Stimulated activated CD4-positive, alpha-beta T cell treated with anti-CD3 and anti-CD28 coated beads, Interleukin-4, amount 100 ng/mL, for 24 hours (primary cell): ENCODE measurements around the gene SMARCD2.
"Not testable (repeated sequence)": the region's sequence is repeated elsewhere in the genome, so short reads cannot be mapped to it uniquely, and the experiment has no call there.

Experiments used
- DNase-seq: peaks from one replicate; pipeline ENCODE4 v3.0.0-alpha.2; 2020

Gene SMARCD2

GRCh38 chr17:63842540-63843386 is at the start of gene SMARCD2:
SMARCD2 (minus strand) TSS chr17:63842685; CDS start chr17:63842674, 11 bp downstream.
- peak; percentile 98 for DNase-seq

DNA sequence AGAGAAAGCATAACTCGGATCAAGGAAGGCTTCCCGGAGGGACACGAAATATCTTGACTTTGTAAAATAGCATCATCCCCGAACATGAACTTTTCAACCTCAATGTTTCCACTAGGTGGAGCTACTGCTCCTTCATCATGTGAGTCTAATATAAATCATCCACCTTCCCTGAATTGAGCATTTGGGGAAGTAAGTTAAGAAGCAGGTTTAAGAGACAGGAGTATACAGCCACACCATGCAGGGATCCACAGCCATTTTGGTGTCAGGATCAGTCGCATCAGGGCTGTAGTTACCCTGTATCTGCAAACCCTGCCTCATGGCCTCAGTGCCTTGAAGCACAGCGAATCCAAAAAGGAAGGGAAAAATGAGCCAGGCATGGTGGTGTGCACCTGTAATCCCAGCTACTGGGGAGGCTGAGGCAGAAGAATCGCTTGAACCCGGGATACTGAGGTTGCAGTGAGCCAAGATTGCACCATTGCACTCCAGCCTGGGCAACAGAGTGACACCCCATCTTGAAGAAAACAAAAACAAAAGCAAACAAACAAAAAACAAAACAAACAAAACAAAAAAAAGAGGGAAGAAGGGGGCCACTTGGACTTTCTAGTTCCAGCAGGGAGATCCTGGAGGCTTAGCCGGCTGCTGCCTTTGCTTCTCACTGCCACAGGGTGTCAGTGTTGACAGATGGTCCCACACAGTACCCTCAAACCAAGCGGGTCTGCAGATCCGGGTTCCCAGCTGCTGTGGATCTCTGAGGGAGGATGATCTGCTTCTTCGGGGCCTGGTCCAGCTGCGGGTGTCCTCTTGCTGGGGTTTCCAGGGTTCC is 46.8 kb upstream of the SMARCD2 start:
- peak; percentile 23 for DNase-seq

GRCh38 chr17:63885119-63885518 is 42.6 kb upstream of the SMARCD2 start:
- not testable (repeated sequence) for DNase-seq

DNA sequence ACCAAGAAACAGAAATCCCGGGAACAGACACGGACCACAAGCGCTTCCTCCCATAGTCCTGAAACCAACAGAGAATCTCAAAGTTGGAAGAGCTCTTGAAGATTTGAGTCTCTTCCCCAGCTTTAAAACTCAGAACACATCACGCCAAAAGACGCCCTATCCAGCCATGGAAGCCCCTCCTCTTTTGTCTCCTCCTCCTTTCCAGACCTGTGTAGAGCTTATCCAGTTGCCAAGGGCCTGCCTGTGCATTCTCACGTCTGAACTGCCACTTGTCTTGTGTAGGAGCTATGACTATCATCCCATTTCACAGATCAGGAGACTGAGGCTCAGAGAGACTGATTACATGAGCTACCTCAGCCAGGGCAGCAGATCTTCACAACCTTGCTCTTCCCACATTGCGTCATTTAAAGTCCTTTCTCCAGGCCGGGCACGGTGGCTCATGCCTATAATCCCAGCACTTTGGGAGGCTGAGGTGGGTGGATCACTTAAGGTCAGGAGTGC is 40.2 kb upstream of the SMARCD2 start:
- DNase-seq = not testable (repeated sequence)

DNA sequence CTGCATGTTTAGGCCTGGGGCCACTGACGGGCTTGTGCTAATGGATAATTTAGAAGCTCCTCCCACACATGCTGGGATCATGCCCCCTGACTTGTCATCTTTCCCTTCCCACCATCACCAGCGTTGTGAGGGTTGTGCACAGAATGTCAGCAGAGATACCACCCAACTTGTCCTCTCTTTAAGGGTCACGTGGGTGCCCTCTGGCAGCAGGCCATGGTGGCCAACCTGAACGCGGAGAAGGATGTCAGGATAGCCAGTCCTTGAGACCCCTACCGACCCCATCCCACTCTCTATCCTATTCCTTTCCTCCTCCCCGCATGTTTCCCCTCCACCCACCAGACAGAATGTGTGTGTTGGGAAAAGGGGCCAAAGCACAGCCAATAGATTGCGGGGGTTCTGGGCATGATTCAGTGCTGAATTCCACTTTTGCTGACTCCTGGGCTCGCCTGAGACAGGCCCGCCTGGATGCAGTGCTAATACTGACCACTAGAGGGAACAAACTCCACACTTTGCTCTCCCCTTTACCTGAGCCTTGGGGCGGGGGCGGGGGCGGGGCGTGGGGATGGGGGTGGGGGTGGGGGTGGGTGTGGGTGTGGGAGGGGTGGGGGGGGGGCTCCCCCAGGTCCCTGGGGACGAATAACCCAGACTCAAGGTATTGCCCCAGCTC is 39.6 kb upstream of the SMARCD2 start, which contains the start of gene GH2:
TSS of gene GH2 (minus strand) at position 10 of the 667 bp plus-strand sequence. CDS start 143 bp downstream, outside the sequence.
- DNase-seq = peak; percentile 71

DNA sequence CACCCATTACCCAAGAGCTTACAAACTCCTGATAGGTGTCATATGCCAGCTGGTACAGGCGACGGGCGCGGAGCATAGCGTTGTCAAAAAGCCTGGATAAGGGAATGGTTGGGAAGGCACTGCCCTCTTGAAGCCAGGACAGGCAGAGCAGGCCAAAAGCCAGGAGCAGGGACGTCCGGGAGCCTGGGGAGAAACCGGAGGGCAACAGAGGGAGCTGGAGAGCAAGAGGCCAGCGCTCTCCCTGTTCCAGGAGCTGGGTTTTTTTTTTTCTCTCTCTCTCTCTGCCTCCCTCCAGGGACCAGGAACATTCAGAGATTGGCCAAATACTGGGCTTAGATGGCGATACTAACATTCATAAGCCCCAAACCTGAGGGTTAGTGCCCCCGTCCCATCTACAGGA is 38.9 kb upstream of the SMARCD2 start:
- not testable (repeated sequence) for DNase-seq

- DNase-seq = no peak
Observed at GRCh38 chr17:63880706-63881105, 38.2 kb upstream of the SMARCD2 start.

- DNase-seq = not testable (repeated sequence)
Observed at GRCh38 chr17:63878413-63878812, 35.9 kb upstream of the SMARCD2 start.

DNA sequence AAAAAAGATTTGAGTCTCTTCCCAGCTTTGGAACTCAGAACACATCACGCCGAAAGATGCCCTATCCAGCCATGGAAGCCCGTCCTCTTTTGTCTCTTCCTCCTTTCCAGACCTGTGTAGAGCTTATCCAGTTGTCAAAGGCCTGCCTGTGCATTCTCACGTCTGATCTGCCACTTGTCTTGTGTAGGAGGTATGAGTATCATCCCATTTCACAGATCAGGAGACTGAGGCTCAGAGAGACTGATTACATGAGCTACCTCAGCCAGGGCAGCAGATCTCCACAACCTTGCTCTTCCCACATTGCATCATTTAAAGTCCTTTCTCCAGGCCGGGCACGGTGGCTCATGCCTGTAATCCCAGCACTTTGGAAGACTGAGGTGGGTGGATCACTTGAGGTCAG is 32.2 kb upstream of the SMARCD2 start:
- DNase-seq = not testable (repeated sequence)

- DNase-seq = not testable (repeated sequence)
Observed at GRCh38 chr17:63874061-63874626, 31.7 kb upstream of the SMARCD2 start.

GRCh38 chr17:63873577-63873976 is 31.1 kb upstream of the SMARCD2 start, which contains the start of gene CSH2:
CSH2 (minus strand) TSS chr17:63873677; CDS start chr17:63873614, 63 bp downstream.
- DNase-seq = not testable (repeated sequence)

DNA sequence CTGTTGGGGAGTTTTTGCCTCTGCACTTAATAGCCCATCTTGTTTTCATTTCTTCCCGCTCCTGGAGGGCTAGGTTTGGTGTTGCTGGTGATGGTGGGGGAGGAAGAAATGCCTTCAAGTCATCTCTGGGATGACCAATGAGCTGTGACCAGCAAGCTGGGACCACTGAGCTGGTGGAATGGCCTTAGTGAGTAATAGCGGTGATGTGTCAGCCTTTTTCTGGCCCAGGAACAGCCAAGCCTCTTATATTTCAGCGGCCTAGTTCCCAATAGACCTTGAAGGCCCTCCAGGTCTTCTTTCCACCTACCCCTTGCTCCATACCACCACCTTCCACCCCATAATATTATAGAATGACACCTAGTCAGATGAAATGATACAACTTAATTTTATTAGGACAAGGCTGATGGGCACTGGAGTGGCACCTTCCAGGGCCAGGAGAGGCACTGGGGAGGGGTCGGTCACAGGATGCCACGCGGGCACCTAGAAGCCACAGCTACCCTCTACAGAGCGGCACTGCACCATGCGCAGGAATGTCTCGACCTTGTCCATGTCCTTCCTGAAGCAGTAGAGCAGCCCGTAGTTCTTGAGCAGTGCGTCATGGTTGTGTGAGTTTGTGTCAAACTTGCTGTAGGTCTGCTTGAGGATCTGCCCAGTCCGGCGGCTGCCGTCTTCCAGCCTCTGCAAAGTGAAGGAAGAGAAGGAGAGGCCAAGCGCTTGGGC is 29.3 kb upstream of the SMARCD2 start:
- DNase-seq = not testable (repeated sequence)

DNA sequence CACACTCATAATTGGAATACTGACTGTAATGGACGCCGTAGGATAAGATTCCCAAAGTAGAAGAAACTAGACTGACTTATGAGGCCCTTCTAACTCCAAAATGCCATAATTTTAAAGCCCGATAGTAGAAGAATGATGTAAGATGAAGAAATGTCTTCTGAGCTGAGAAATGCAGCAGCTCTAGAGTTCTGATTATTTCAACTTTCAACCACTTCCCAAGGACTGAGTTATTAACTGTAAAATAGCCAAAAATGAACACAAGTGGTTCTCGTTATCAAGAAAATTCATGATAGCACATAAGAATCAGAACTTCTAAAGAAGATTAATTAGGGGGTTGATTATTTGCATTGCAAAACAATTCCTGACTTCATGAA is 27.8 kb upstream of the SMARCD2 start:
- not testable (repeated sequence) for DNase-seq

DNA sequence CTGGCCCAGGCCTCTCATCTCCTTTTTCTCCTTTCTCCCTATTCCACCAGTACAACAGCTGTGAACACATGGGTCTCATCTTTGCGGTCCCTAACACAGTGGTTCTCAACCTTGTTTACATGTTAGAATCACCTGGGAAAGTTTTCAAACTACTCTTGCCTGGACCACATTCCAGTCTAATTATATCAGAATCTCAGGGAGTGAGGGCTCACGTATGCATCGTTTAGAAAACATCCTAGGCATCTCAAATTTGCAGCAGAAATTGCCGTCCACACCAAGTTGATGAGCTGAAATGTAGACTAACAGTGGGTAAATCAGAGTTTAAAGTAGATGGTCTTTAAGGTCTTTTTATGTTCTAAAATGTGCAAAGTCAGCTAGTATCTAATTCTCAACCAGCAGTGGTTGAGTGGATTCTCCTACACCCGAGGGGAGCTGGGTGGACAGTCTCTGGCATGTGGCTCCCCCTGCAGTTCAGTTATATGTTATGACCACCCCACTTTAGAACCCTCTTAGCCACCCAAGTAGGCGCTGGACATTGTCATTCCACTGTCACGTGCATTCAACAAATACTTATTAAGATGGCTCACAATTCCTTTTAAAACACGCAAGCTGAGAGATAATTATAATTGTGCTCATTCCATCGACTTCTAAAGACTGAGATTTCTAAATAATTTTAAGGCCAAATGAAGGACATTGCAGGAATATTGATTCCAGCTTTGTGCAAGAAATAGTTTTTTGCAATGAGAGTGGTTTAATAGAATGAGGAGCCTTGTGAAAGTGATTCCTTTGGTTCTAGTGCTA is 27.2 kb upstream of the SMARCD2 start:
- DNase-seq = not testable (repeated sequence)

- not testable (repeated sequence) for DNase-seq
Observed at GRCh38 chr17:63866625-63867024, 24.1 kb upstream of the SMARCD2 start.

- DNase-seq = no peak
Observed at GRCh38 chr17:63859257-63859656, 16.8 kb upstream of the SMARCD2 start.

DNA sequence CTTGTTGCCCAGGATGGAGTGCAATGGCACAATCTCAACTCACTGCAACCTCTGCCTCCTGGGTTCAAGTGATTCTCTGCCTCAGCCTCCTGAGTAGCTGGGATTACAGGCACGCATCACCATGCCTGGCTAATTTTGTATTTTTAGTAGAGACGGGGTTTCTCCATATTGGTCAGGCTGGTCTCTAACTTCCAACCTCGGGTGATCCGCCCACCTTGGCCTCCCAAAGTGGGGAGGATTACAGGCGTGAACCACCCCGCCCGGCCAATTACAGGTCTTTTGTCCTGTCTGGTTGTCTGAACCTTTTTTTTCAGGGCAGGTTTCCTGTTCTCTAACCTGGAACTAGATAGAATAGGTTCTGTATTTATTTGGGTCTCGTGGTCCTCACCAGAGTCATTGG is 13.9 kb upstream of the SMARCD2 start:
- not testable (repeated sequence) for DNase-seq

- DNase-seq = no peak
Observed at GRCh38 chr17:63855185-63855584, 12.7 kb upstream of the SMARCD2 start.

- no peak for DNase-seq
Observed at GRCh38 chr17:63854709-63855108, 12.2 kb upstream of the SMARCD2 start.

GRCh38 chr17:63853260-63853659 is 10.8 kb upstream of the SMARCD2 start:
- DNase-seq = no peak

DNA sequence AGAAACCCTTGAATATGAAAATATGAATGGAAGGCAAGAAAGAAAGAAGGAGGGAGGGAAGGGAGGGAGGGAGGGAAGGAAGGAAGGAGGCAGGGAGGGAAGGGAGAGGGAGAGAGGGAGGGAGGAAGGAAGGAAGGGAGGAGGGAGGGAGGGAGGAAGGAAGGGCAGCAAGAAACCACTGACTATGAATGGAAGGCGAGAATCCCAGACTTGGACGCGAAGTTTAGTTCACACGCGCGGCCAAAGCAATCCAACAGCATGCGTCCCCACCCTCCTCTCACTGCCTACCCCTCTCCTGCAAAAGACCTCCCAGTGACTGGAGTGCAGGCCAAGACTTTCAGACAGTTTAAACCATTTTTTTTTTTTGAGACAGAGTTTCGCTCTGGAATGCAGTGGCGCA is 7.9 kb upstream of the SMARCD2 start:
- no peak for DNase-seq
